H7 (cell line): ENCODE data around the gene BLTP3B. TPM values are rescaled to one million over a fixed set of nuclear protein-coding genes. Genes with fewer than 3 reads are reported as not detected.

Experiments used
- DNase-seq: peaks from one replicate; pipeline ENCODE4 v3.0.0; 2012
- H3K27me3 ChIP-seq: 2 replicates; pipeline ENCODE4 v1.6.0; 2011; ENCODE audit warnings: mild to moderate bottlenecking, low read length; ENCODE audit not compliant: control insufficient read depth, insufficient read depth
- H3K36me3 ChIP-seq: replicated peaks from 2 replicates; pipeline ENCODE4 v1.5.1; 2011; ENCODE audit warnings: low read length; ENCODE audit not compliant: control insufficient read depth, insufficient read depth
- H3K4me3 ChIP-seq: 2 replicates; pipeline ENCODE4 v1.5.1; 2011; ENCODE audit warnings: low read depth, mild to moderate bottlenecking, control low read depth, low read length, moderate library complexity; ENCODE audit not compliant: insufficient read depth
- total RNA-seq: library from RNA; depleted of rRNA; stranded (reverse); fragments of >200 nt; shearing (Covaris generic); gene quantifications from 2 replicates; pipeline ENCODE4 v1.2.3, GENCODE V29; 2014; rRNA removed

The BLTP3B gene
- total RNA-seq, 1 experiment from 2014 or later: 36.4 TPM

- no peak overlapping the region for H3K4me3 ChIP-seq
- H3K36me3 ChIP-seq: no peaks in the 10 kb centered on the region
- no peaks in the 10 kb centered on the region for H3K27me3 ChIP-seq
- DNase-seq: no peak
Measured at GRCh38 chr12:100106861-100107260, 35.8 kb downstream of the BLTP3B start.

GRCh38 chr12:100105661-100106060 lies 37.0 kb downstream of the BLTP3B start:
- Histone ChIP-seq H3K27me3 (no peaks in the 10 kb centered on the region), H3K36me3 (no peaks in the 10 kb centered on the region), H3K4me3 (no peak overlapping the region)

GRCh38 chr12:100101000-100101399 lies 41.7 kb downstream of the BLTP3B start:
- Histone ChIP-seq H3K27me3 (no peaks in the 10 kb centered on the region), H3K4me3 (no peak overlapping the region), H3K36me3 (peaks cover 3% of the 10 kb centered on the region)
- no peak for DNase-seq

More at GRCh38 chr12:100105661-100106060, 37.0 kb downstream of the BLTP3B start:
- DNase-seq: no peak

Other genes with a start within 250 kb of the BLTP3B start
- gene ANKS1B, start 157.9 kb downstream of the BLTP3B start, total RNA-seq: 3.4 and 3.5 TPM in 2 replicates
- 33.0 and 38.5 TPM in 2 replicates for gene ACTR6, start 57.9 kb upstream of the BLTP3B start, total RNA-seq
- 2.9 and 5.3 TPM in 2 replicates for gene DEPDC4, start 124.2 kb upstream of the BLTP3B start, total RNA-seq
- gene SCYL2, start 124.3 kb upstream of the BLTP3B start, total RNA-seq: 27.5 and 34.6 TPM in 2 replicates
- not detected in 2 replicates for gene SLC17A8, start 214.2 kb upstream of the BLTP3B start, total RNA-seq